LNCaP clone FGC (cell line): ENCODE measurements around the gene MYO10.

Experiments used
- DNase-seq: peaks from one replicate; pipeline ENCODE4 v3.0.0-alpha.2; 2011; ENCODE audit warnings: low read depth
- H3K4me3 ChIP-seq: 2 replicates; pipeline ENCODE4 v1.5.1; 2011; ENCODE audit warnings: mild to moderate bottlenecking, low read depth, low read length, control low read depth
- CTCF ChIP-seq: IDR thresholded peaks from 2 replicates; pipeline ENCODE4 v1.5.1; 2012; ENCODE audit warnings: mild to moderate bottlenecking; ENCODE audit not compliant: control insufficient read depth, insufficient read depth; ENCODE audit errors: extremely low read depth

The MYO10 gene

GRCh38 chr5:16757146-16757545, 178.9 kb downstream of the MYO10 start:
- DNase-seq = no peak

GRCh38 chr5:16756692-16757091, 179.4 kb downstream of the MYO10 start:
- H3K4me3 ChIP-seq = no peak overlapping the region
- no peak for DNase-seq
- TF ChIP-seq CTCF = no peak

More at GRCh38 chr5:16757146-16757545, 178.9 kb downstream of the MYO10 start:
- no peak overlapping the region for H3K4me3 ChIP-seq
- TF ChIP-seq CTCF = no peak

GRCh38 chr5:16755641-16756040, 180.4 kb downstream of the MYO10 start:
- H3K4me3 ChIP-seq = no peak overlapping the region
- DNase-seq = no peak
- TF ChIP-seq CTCF = no peak

- H3K4me3 ChIP-seq = no peak overlapping the region
- TF ChIP-seq CTCF = no peak
- no peak for DNase-seq
These were observed 181.5 kb downstream of the MYO10 start for GRCh38 chr5:16754601-16755000.

- no peak for TF ChIP-seq CTCF
- no peak overlapping the region for H3K4me3 ChIP-seq
- DNase-seq = no peak
These were observed 182.0 kb downstream of the MYO10 start for GRCh38 chr5:16754086-16754485.

GRCh38 chr5:16750445-16750844, 185.6 kb downstream of the MYO10 start:
- H3K4me3 ChIP-seq = no peak overlapping the region
- TF ChIP-seq CTCF = no peak
- DNase-seq = no peak

GRCh38 chr5:16749626-16750025, 186.5 kb downstream of the MYO10 start:
- H3K4me3 ChIP-seq = no peak overlapping the region
- no peak for TF ChIP-seq CTCF

More at GRCh38 chr5:16749626-16750025, 186.5 kb downstream of the MYO10 start:
- DNase-seq = no peak
